NCI-H345 (cell line): ENCODE data around the gene C10orf67.
"Not testable (repeated sequence)": the region's sequence is repeated elsewhere in the genome, so short reads cannot be mapped to it uniquely, and the experiment has no call there.

Experiments used
- DNase-seq: peaks from one replicate; lab custom pipeline; 2025; lab: John Stamatoyannopoulos, UW

C10orf67 gene

DNA sequence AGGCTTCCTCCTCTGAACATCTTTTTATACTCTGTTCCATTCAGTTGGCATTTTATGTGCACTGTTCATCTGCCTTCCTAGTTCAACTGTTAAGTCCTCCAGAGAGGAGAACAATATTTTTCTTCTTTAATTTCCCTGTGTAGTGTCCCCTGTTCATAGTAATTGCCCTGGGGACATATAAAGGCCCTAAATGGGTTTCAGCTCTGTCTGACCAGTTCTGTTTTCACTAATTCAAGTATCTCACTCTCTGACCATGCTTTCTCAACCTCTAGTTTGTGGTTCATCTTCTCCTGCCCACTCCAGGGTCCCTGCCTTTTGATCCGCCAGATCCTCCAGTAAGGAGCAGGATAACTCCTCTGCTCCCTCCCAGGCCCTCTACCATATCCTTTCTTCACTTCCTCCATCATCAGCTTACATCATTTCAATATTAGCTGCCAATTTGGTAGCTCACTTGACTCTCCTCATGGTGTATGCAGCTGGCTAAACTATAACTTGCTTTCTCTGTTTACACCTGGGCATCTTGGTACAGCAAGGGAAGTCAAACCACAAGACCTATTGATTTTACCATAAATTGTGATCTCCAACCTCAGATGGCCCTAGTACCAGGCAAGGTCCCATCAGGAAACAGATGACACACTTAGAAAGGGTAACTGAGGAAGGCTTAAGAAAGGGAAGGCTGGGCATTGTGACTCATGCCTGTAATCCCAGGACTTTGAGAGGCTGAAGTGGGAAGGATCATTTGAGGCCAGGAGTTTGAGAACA is 17.7 kb upstream of the C10orf67 start:
- DNase-seq: no peak

DNA sequence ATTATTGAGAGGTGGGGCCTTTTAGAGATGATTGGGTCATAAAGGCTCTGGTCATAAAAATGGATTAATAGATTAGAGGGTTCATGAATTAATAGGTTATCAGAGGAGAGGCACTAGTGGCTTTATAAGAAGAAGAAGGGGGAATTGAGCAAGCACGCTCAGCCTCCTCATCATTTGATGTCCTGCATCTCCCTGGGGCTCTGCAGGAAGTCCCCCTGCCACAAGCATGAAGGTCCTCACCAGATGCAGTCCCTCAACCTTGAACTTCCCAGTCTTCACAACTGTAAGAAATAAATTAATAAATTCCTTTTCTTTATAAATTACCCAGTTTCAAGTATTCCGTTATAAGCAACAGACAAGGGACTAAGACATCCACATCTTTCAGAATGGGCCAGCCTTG is 17.1 kb upstream of the C10orf67 start:
- no peak for DNase-seq

DNA sequence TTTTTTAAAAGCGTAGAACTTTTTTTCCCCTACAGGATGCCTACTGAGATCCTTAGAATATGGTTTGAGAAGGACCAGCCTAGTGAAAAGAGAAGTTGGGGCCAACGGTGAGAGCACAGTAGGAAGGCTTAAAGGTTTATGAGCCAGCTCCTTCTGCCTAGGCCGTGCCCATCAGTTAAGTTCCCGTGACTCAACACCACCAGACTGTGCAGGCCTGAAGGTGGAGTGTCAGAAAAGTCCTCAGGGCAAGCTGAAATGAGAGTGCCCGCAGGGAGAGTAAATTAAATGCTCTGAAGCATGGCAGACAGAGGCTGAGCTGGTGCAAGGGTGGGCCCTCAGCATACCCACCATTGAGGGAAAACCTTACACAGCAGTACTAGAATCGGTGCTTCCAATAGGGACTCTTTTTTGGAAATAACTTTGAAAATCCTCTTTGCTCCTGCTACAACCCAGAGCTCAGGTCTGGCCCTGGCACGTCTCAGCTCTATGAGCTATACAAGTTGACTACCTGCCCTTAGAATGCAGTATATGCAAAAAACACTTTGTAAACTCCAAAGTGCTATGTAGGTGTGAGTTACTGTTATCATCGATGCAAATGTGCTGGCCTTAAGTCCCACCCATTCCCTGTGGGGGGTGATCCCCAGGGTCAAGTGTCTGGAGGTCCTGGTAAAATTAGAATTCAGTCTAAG is 15.2 kb upstream of the C10orf67 start:
- no peak for DNase-seq

DNA sequence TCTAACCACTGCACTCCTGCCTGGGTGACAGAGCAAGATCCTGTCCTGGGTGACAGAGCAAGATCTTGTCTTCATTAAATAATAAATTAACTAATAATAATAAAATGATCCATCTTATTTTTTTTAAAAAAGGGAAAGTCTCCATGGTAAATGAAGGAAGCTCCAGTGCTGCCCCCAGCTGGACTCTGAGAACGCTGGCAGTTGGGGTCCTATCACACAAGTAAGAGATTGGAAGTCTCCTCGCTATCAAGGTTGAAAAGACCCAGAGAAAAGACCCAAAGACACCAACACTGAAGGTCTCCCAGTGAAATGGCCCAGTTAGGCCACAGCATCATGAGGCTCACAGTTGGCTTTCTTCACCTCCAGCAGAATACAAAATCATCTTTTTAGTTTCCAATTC is 13.8 kb upstream of the C10orf67 start:
- DNase-seq: no peak

DNA sequence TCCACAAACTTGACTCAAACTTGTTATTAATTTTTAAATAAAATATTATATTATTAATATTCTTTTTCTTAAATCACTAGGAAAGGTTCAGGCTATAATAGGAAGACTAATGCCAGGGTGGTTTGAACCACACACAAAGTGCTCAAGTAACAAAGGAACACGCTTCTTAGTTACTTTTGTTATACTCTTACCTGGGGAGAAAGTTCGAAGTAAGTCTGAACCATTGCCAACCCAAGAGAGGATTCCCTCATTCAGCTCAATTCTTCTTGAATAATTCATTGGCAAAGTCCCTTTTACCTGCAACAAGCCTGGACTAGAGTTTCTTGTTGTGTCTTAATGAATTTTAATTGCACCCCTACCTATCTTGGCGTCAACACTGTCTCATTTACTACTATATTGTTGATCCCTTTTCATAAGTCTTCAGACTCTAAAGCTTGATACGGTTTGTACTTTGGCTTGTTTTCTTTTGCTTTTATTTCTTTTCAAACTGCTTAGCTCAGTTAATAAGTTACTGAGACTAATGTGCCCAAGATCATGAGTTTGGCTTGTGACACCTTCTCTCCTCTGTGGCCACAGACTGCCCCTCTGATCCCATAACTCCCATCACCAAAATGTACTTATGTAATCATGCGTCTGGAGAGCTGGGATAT is 10.2 kb upstream of the C10orf67 start:
- no peak for DNase-seq

DNA sequence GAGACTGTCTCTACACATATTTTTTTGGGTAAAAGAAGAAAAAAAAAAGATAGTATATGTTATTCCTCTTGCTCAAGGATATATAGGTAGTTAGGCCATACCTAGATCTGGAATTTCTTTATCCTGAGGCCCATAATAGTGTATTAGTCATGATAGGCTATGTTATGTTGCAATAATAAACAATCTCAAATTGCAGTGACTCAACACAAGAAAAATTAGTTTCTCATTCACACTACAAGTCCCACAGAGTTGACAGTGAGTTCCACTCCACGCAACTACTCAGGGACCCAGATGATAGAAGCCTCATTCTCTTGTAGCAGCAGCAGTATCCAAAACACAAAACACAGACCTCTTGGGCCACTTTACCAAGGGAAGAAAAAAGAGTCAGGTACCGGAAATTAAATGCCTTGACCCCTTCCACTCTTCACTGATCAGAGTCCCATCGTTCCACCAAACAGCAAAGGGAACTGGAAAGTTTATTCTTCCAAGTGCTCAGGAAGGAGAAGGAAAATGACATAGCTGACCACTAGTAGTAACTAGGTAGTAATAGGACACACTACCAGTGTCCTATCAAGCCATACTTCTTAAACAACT is 7.4 kb upstream of the C10orf67 start:
- no peak for DNase-seq

DNA sequence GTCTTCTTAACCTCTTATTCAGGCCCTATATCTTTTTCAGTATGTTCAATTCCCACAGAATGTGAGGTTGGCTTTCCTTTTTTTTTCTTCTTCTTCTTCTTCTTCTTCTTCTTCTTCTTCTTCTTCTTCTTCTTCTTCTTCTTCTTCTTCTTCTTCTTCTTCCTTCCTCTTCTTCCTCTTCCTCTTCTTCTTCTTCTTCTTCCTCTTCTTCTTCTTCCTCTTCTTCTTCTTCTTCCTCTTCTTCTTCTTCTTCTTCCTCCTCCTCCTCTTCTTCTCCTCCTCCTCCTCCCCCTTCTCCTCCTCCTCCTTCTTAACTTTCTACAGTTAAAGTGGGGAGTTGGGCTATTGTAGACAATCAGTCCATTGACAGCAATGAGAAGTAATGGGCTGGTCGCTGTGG is 6.1 kb upstream of the C10orf67 start:
- DNase-seq: not testable (repeated sequence)

DNA sequence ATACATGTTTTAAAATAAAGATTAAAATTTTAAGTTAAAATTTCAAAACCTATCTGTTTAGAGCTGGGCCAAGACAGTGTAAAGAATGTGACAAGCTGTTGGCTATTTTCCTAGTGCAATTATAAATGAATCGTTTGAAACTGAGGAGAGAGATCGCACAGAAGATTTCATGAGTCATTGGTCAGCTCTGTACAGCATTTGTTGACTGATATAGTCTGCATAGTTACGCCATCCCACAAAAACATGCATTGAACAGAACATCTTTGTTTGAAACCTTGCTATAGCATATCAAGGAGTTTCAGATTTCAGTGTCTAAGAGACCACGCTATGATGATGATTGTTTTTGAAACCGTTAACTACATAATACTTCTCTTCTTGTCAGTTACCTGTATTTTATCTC is 1.3 kb upstream of the C10orf67 start:
- no peak for DNase-seq

DNA sequence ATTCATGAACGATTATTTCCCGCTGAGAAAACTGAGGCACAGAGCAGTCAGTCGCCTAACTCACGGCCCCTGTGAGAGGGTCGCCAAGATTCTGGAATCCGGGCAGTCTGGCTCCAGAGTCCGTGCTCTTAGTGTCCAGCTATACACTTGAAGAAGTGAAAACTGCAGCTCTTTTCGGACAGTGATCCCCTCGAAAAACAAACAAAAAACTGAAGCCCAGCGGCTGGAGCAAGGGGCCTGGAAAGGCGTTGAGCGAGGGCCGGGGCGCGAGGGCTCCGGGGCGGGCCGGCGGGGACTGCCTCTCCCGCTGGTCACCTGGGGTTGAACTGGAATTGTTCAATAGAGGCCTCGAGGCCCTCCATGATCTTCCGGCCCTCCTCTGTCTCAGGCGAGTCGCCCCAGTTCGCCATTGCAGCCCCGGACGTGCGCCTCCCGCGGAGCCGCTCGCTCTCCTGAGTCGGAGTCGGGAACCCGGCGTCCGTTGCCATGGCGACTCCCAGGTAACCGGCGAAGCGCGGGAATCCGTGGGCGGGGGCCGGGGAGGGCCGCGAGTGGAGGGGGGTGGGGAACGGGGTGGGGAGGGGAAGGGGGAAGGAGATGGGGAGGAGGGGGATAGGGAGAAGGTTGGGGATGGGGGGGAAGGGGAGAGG is 881 bp downstream of the C10orf67 start:
- DNase-seq: no peak

DNA sequence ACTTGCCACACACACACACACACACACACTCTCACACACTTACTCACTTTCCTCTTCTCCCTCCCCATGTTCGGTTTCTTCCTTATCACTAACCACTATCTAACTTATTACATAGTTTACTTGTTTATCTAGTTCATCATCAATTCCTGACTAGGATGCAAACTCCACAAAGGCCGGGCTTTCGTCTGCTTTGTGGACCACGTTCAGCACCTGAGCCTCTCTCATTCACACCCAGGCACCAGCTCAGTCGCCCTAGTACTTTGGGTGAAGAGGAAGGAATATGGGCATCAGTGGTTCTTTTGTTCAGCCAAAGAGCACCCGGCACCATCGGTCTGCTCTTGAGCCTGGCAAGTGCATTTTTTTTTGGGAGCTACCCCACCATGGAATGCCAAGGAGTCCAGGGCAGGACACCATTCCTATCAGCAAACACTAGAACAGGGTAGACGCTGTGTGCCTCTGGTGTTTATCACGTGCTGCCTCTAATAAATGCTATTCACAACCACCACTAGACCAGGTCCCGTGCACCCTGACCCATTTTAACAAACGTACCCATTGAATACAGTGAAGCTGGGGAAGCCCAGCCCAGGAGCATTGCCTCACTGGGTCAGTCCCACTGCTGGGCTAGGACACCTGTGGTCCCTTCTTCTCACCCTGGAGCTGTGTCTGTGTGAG is 2.2 kb downstream of the C10orf67 start:
- DNase-seq: no peak

DNA sequence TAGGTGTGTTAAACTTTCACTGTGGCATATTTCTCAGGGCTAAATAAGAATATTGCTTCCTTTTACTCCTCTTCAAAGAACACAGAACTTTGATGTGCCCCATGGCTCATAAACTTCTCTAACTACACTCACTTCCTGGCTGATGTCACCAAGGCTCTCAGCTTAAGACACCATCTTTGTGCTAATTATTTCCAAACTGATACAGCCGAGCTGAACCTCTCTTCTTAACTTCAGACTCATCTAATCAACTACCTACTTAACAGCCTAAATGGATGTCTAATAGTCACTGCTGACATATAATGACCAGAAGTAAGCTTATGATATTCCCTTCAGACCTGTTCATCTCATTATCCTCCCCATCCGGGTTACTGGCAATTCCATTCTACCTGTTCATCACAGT is 3.6 kb downstream of the C10orf67 start:
- DNase-seq: no peak

DNA sequence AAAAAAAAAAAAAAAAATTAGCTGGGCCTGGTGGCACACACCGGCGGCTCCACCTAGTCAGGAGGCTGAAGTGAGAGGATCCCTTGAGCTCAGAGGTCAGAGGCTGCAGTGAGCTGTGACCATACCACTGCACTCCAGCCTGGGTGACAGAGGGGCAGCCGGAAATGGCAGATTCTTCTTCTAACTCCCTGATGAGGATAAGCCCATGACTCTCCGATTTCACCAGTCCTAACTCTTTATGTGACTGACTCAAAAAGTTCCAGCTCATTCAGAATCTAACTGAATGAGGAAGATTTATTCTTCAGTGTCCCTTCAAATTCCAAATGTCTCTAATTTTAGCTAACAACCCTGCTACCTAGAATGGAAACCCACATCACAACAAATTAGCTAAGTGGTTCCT is 4.2 kb downstream of the C10orf67 start:
- no peak for DNase-seq

DNA sequence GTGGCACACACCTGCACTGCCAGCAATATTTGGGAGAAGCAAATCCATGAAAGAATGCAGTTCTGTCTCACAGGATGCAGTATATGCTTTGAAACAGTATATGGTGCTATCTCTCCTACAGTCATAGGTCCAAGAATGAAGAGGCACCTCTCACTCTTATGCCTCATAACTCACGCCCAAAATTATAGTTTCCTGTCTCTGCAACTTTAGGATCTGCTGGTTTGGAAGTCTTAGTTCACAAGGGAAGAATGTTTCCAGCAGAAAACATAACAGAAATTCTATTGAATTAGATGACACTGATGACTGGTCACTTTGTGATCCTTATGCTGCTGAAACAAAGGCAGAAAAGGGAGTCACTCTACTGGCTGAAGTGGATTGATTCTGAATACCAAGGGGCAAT is 5.7 kb downstream of the C10orf67 start:
- no peak for DNase-seq

DNA sequence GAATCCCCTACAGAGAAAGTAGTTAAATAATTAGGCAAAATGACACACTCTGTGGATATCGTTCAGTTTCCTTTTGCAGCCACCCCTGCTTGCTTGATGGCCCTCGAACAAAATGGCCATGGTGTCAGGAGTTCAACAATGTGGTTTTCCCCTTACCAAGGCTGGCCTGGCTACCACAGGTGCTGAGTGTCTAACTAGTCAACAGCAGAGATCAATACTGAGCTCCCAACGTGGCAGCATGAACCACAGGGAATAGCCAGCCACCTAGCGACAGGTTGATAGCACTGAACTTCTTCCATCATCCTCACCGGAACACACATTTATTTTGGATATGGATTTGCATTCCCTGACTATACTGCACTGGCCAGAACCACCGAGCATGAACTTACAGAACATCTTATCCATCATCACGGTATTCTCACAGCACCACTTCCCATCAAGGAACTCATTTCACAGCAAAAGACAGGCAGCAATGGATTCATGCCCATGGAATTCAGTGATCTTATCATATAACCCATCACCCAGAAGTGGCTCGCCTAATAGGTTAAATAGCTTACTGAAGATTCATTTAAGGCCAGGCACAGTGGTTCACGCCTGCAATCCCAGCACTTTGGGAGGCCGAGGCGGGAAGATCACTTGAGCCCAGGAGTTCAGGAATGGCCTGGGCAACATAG is 6.3 kb downstream of the C10orf67 start:
- no peak for DNase-seq

DNA sequence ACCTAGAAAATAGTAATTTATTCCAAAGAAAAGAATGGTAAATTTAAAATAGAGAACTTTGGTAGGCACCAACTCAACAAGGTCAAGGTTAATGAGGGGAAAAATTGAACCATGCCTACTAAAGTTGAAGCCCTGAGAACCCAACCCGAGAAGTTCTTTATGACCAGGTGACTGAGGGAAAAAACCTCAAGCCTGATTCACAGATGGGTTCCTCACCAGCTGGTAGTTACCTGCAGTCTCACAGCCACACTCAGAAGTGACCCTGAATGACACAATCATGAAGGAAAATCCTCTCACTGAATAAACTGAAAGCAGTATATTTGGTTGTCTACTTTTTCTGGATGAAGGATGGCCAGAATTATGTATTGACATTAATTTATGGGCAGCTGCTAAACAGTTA is 7.0 kb downstream of the C10orf67 start:
- no peak for DNase-seq

DNA sequence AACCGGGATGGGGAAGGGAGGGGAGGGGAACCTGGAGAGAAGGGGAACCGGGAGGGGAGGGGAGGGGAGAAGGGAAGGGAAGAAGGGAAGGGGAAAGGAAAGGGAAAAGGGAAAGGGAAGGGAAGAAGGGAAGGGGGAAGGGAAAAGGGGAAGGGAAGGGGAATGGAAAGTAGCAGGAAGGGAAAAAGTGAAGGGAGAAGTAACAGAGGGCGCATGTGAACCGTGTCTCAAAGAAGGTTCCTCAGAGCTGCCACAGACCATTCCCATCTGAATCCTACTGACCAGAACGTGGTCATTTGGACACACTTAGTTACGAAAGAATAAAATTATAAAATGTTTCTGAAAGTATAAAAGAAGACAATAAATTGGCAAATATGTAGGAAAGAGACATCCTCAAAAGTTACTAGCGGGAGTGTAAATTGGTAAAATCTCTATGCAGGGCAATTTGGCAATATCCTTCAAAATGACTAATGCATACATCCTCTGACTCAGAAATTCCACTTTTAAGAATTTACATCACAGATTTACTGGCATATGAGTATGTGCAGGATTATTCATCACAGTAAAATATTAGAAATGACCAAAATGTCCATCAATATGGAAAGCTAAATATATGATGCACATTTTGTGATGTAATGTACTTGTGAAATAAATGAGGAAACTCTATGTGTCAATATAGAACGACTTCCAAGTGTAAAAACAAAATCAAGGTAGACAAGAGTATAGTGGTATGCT is 12.9 kb downstream of the C10orf67 start:
- DNase-seq: no peak

DNA sequence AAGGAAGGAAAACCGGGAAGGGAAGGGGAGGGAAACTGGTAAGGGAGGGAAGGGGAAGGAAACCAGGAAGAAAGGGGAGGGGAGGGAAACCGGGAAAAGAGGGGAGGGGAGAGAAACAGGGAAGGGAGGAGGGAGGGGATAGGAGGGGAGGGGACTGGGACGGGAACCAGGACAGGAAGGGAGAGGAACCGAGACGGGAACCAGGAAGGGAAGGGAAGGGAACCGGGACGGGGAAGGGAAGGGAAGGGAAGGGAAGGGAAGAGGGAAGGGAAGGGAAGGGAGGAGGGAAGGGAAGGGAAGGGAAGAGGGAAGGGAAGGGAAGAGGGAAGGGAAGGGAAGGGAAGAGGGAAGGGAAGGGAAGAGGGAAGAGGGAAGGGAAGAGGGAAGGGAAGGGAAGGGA is 13.6 kb downstream of the C10orf67 start:
- no peak for DNase-seq

DNA sequence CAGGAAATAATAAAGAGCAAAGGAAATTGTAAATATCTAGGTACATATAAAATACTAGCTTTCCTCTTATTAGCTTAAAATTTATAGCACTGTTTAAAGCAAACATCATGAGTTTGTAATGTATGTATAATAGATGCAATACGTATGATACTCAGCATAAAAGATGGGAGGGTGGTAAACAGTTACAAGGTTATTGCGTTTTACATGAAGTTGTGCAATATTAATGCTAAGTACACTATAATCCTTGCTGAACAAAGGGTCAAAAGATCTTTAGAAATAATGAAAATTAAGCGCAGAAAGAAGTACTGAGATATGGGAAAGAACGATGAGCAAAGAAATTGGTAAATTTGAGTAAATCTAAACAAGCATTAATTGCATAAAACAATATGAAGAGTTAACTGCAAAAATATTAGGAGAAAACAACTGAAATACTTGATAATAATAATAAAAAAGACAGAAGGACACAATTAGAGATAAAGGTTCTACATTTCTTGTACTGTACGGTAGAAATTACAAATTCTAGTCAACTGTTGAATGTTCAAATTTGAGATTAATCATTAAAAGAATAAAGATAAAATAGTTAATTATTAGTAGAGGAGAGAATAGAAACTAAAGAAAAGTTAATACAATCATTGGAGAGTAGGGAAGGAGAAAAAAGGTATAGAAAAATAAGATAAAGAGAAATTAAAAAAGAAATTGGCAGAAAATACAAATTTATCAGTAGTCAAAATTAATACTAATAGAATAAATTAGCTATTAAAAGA is 17.9 kb downstream of the C10orf67 start:
- DNase-seq: no peak

DNA sequence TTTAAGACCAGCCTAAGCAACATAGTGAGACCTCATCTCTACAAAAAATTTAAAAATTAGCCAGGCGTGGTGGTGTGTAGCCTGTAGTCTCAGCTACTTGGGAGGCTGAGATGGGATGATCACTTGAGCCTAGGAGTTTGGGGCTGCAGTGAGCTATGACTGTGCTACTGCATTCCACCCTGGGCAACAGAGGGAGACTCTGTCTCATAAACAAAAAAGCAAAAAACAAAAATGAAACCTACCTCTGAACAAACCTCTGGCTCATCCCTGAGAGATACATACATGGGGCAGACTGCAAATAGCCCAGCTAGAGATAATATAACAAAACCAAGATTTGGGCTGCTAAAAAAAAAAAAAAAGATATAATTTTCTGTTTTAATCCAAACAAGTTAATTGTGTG is 19.5 kb downstream of the C10orf67 start:
- DNase-seq: no peak

DNA sequence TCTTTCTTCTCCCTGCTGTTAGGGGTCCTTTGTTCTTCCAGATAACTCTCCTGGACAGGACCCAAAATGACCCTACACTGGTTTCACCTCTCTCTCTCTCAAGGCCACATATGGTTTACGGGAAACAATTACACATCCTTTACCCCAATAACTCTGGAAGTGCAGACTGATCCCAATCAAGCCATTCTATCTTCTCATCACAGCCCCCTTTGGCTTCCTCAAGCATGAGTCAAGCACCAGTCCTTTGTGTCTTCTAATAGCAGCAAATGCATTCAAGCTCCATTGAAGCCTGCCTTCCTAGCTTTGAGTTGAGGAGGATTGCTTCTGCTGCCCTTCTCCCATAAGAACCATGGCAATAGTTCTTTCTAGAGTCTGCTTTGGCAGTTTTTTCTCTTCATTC is 20.2 kb downstream of the C10orf67 start:
- no peak for DNase-seq
